Thoracic aorta (tissue), 2 donors: Measurements from ENCODE around the gene PLXNA2. TPM values are rescaled to one million over a fixed set of nuclear protein-coding genes. Genes with fewer than 3 reads are reported as not detected.
A peak's percentile ranks its signal among the peaks of the same experiment; 100 is the strongest.

ENCODE experiments used
- ATAC-seq: fragments of 150-250 bp; one replicate; pipeline ENCODE4 v1.8.0; 2017; ENCODE audit warnings: low read depth; ENCODE audit not compliant: insufficient number of reproducible peaks, low FRiP score
- DNase-seq: peaks from one replicate; pipeline ENCODE4 v3.0.0-alpha.2; 2020; ENCODE audit warnings: low spot score
- H3K27ac ChIP-seq, 2 donors: fragments of 200-600 bp; sonication (generic); 1 replicate in 1 of 2; 2 replicates in 1 of 2; pipeline ENCODE4 v1.5.1; 2016; ENCODE audit warnings: mild to moderate bottlenecking in 2 of 2, moderate library complexity in 2 of 2
- H3K27me3 ChIP-seq: fragments of 200-600 bp; sonication (generic); replicated peaks from 2 replicates; pipeline ENCODE4 v1.6.0; 2016; ENCODE audit warnings: mild to moderate bottlenecking; ENCODE audit not compliant: insufficient read depth
- H3K36me3 ChIP-seq: fragments of 200-600 bp; sonication (generic); one replicate; pipeline ENCODE4 v1.5.1; 2016
- H3K4me1 ChIP-seq, 2 donors: fragments of 200-600 bp; sonication (generic); 1 replicate in 1 of 2; 2 replicates in 1 of 2; pipeline versions ENCODE4 v1.5.1 to v1.6.0; 2016; ENCODE audit warnings: low read depth in 2 of 2, mild to moderate bottlenecking in 1 of 2; ENCODE audit not compliant: control insufficient read depth in 1 of 2
- H3K4me3 ChIP-seq: fragments of 200-600 bp; sonication (generic); 2 replicates; pipeline ENCODE4 v1.5.1; 2016; ENCODE audit warnings: mild to moderate bottlenecking
- H3K9me3 ChIP-seq: fragments of 200-600 bp; sonication (generic); 2 replicates; pipeline ENCODE4 v1.5.1; 2016
- CTCF ChIP-seq: fragments of 200-600 bp; sonication (generic); IDR thresholded peaks from one replicate; pipeline ENCODE4 v1.5.1; 2019; ENCODE audit warnings: antibody characterized with exemption
- total RNA-seq, 2 donors: library from RNA; depleted of rRNA; stranded (reverse); fragments of >200 nt; gene quantifications; one replicate each; pipeline versions ENCODE4 v1.1.0 to v1.2.3, GENCODE V29; 2016

PLXNA2 gene
- total RNA-seq, 2 donors from 2014 or later: 30.2 to 62.2 TPM

GRCh38 chr1:208276757-208277435 is 32.7 kb upstream of the PLXNA2 start:
- Histone ChIP-seq H3K27ac (no peak overlapping the region), H3K27me3 (no peaks in the 10 kb centered on the region), H3K36me3 (no peaks in the 10 kb centered on the region), H3K9me3 (no peaks in the 10 kb centered on the region), H3K4me1 (peaks cover 0 to 57% of the 10 kb centered on the region in 2 donors), H3K4me3 (no peak overlapping the region)
- ATAC-seq: no peak
- no peak for TF ChIP-seq CTCF
- DNase-seq: no peak

- DNase-seq: no peak
- Histone ChIP-seq H3K4me3 (no peak overlapping the region), H3K27ac (no peak overlapping the region), H3K27me3 (no peaks in the 10 kb centered on the region), H3K36me3 (no peaks in the 10 kb centered on the region), H3K9me3 (no peaks in the 10 kb centered on the region), H3K4me1 (peaks cover 0 to 57% of the 10 kb centered on the region in 2 donors)
- TF ChIP-seq CTCF: no peak
- ATAC-seq: no peak
These were observed 30.9 kb upstream of the PLXNA2 start for GRCh38 chr1:208275083-208275482.

- no peak for TF ChIP-seq CTCF
- no peak for DNase-seq
These were observed 29.3 kb upstream of the PLXNA2 start for GRCh38 chr1:208273386-208274017.

GRCh38 chr1:208272713-208273112 is 28.5 kb upstream of the PLXNA2 start:
- no peak for DNase-seq
- Histone ChIP-seq H3K27me3 (no peaks in the 10 kb centered on the region), H3K4me3 (no peak overlapping the region), H3K36me3 (no peaks in the 10 kb centered on the region), H3K9me3 (no peaks in the 10 kb centered on the region), H3K27ac (no peak overlapping the region), H3K4me1 (peaks cover 4 to 57% of the 10 kb centered on the region in 2 donors)
- ATAC-seq: no peak
- TF ChIP-seq CTCF: no peak

More at GRCh38 chr1:208273386-208274017, 29.3 kb upstream of the PLXNA2 start:
- no peak for ATAC-seq
- H3K36me3 ChIP-seq: no peaks in the 10 kb centered on the region
- H3K27ac ChIP-seq: no peak overlapping the region
- H3K4me3 ChIP-seq: no peak overlapping the region
- H3K9me3 ChIP-seq: no peaks in the 10 kb centered on the region
- H3K27me3 ChIP-seq: no peaks in the 10 kb centered on the region
- peaks cover 4 to 57% of the 10 kb centered on the region in 2 donors for H3K4me1 ChIP-seq

GRCh38 chr1:208272311-208272710 is 28.1 kb upstream of the PLXNA2 start:
- no peak for DNase-seq
- Histone ChIP-seq H3K27me3 (no peaks in the 10 kb centered on the region), H3K4me3 (no peak overlapping the region), H3K27ac (peak overlapping the region in 1 of 2 donors; percentile 20), H3K9me3 (no peaks in the 10 kb centered on the region), H3K4me1 (peaks cover 4 to 61% of the 10 kb centered on the region in 2 donors), H3K36me3 (no peaks in the 10 kb centered on the region)
- no peak for TF ChIP-seq CTCF
- no peak for ATAC-seq
